ENCODE data around the gene MSI2.

Gene MSI2

DNA sequence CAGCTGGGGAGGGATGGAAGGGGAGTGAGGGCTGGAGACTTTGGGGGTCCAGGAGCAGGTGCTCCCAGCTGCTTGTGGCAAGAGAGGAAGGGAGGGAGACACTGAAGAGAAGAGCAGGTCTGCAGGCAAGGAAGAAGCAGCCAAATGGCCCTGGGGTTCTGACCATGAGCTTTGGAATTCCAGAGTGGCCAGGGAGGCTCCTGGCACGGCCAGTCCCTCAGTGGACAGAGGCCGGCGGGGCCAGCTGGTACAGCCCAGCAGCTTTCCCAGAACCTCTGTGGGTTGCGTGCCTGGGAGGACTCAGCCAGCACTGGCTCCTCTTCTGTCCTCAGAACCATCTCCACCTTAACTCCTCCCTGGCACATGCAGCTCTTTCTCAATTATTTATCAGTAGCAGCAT is 233.0 kb downstream of the MSI2 start:
- no peaks in the 10 kb centered on the region for H4K20me1 ChIP-seq (ENCODE audit: low read depth, low read length)
- no peak overlapping the region for H3K27ac ChIP-seq (ENCODE audit: low read depth, low read length)
- no peaks in the 10 kb centered on the region for H3K9me2 ChIP-seq (replicated peaks; ENCODE audit: insufficient read depth, low read length)
- no peak overlapping the region for H3K9ac ChIP-seq (ENCODE audit: low read length)
- 0 out of 2 replicates have a peak, but pooled peaks cover 4% of the 10 kb centered on the region for H3K79me2 ChIP-seq (ENCODE audit: insufficient read depth, low read length)
- H3K27me3 ChIP-seq (ENCODE audit: low read length) = no peaks in the 10 kb centered on the region
- no peaks in the 10 kb centered on the region for H3K36me3 ChIP-seq (ENCODE audit: low read length)
- no peak overlapping the region for H2AFZ ChIP-seq (ENCODE audit: low read depth, low read length, severe bottlenecking)
- TF ChIP-seq, protein P1, sequence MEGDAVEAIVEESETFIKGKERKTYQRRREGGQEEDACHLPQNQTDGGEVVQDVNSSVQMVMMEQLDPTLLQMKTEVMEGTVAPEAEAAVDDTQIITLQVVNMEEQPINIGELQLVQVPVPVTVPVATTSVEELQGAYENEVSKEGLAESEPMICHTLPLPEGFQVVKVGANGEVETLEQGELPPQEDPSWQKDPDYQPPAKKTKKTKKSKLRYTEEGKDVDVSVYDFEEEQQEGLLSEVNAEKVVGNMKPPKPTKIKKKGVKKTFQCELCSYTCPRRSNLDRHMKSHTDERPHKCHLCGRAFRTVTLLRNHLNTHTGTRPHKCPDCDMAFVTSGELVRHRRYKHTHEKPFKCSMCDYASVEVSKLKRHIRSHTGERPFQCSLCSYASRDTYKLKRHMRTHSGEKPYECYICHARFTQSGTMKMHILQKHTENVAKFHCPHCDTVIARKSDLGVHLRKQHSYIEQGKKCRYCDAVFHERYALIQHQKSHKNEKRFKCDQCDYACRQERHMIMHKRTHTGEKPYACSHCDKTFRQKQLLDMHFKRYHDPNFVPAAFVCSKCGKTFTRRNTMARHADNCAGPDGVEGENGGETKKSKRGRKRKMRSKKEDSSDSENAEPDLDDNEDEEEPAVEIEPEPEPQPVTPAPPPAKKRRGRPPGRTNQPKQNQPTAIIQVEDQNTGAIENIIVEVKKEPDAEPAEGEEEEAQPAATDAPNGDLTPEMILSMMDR (IDR thresholded peaks at IDR 0.05; ENCODE audit: insufficient read depth, low read length, poor library complexity, severe bottlenecking) = no peak
- no peak for TF ChIP-seq EZH2phosphoT487 (conservative IDR thresholded peaks at IDR 0.05; ENCODE audit: low read length)
- no peaks in the 10 kb centered on the region for H3K9me3 ChIP-seq (ENCODE audit: insufficient read depth, low read length)
- H3K4me3 ChIP-seq (ENCODE audit: insufficient read depth, low read length, poor library complexity, severe bottlenecking) = no peak overlapping the region
- H3K4me2 ChIP-seq (ENCODE audit: low read depth, low read length, poor library complexity, severe bottlenecking) = no peak overlapping the region
- no peaks in the 10 kb centered on the region for H3F3A ChIP-seq (ENCODE audit: insufficient read depth)

DNA sequence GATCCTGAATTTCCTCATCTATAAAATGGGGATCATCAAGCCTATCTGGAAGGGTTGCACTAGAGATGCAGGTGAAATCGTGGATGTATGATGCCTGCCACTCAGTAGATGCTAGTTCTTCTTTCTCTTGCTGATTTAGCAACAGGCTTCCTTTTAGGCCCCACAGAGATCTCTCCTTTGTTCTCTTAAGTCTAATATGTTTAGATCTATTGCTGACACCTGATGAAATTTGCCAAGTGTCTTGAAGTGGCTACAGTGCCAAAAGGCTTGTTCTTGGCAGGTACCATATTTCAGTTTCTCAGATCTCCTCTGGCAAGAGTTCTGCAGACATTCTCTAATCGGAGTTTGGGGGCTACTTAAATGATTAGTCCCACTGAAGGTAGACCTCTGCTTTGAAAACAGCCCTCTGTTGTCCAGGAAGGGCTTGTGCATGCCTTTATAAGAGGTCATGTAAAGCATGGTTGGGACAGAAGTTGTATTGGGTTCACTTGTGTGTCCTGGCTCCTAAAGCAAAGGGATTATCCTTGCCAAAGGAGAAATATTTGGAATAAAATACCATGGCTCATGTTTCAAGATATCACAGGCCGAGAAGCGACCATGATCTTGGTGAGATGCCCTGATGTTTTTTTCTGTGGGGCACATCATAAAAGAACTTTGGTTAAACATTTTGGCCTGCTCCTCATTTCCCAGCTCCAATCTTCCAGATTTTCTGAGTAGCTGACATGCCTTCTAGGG is 234.0 kb downstream of the MSI2 start:
- Histone ChIP-seq H3K9me2 (replicated peaks; ENCODE audit: insufficient read depth, low read length) (no peaks in the 10 kb centered on the region), H3K27me3 (ENCODE audit: low read length) (no peaks in the 10 kb centered on the region), H3K36me3 (ENCODE audit: low read length) (no peaks in the 10 kb centered on the region), H3K9me3 (ENCODE audit: insufficient read depth, low read length) (no peaks in the 10 kb centered on the region), H3K9ac (ENCODE audit: low read length) (no peak overlapping the region), H3K79me2 (ENCODE audit: insufficient read depth, low read length) (0 out of 2 replicates have a peak, but pooled peaks cover 4% of the 10 kb centered on the region), H2AFZ (ENCODE audit: low read depth, low read length, severe bottlenecking) (no peak overlapping the region), H3F3A (ENCODE audit: insufficient read depth) (no peaks in the 10 kb centered on the region), H3K27ac (ENCODE audit: low read depth, low read length) (no peak overlapping the region), H3K4me3 (ENCODE audit: insufficient read depth, low read length, poor library complexity, severe bottlenecking) (no peak overlapping the region), H3K4me2 (ENCODE audit: low read depth, low read length, poor library complexity, severe bottlenecking) (no peak overlapping the region), H4K20me1 (ENCODE audit: low read depth, low read length) (no peaks in the 10 kb centered on the region)
- TF ChIP-seq EZH2phosphoT487 (conservative IDR thresholded peaks at IDR 0.05; ENCODE audit: low read length) = no peak

DNA sequence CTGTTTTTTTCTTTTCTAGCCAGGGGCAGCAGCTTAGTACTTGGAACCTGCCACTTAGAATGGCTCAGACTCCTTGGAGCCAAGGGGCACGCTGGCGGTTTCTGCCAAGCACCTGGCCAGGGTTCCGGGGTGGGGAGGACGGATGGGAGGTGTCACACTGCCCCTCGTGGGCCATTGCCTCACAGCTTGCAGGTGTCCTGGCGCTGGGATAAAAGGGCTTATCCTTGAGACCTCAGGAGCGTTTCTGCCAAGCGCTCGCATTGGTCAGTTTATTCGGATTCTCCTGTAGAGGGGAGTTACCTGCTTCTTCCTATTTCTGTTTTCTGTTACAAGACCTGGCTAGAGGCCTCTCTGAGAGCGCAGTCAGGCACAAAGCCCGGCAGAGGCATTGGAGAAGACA is 234.6 kb downstream of the MSI2 start:
- Histone ChIP-seq H2AFZ (ENCODE audit: low read depth, low read length, severe bottlenecking) (no peak overlapping the region), H3K4me2 (ENCODE audit: low read depth, low read length, poor library complexity, severe bottlenecking) (no peak overlapping the region), H3F3A (ENCODE audit: insufficient read depth) (no peaks in the 10 kb centered on the region), H3K4me3 (ENCODE audit: insufficient read depth, low read length, poor library complexity, severe bottlenecking) (no peak overlapping the region), H4K20me1 (ENCODE audit: low read depth, low read length) (no peaks in the 10 kb centered on the region), H3K27ac (ENCODE audit: low read depth, low read length) (no peak overlapping the region), H3K36me3 (ENCODE audit: low read length) (no peaks in the 10 kb centered on the region), H3K79me2 (ENCODE audit: insufficient read depth, low read length) (0 out of 2 replicates have a peak, but pooled peaks cover 3% of the 10 kb centered on the region), H3K9me3 (ENCODE audit: insufficient read depth, low read length) (no peaks in the 10 kb centered on the region), H3K9ac (ENCODE audit: low read length) (no peak overlapping the region), H3K27me3 (ENCODE audit: low read length) (no peaks in the 10 kb centered on the region), H3K9me2 (replicated peaks; ENCODE audit: insufficient read depth, low read length) (no peaks in the 10 kb centered on the region)
- TF ChIP-seq EZH2phosphoT487 (conservative IDR thresholded peaks at IDR 0.05; ENCODE audit: low read length) = no peak
- TF ChIP-seq, protein P1 (IDR thresholded peaks at IDR 0.05; ENCODE audit: insufficient read depth, low read length, poor library complexity, severe bottlenecking) = no peak

DNA sequence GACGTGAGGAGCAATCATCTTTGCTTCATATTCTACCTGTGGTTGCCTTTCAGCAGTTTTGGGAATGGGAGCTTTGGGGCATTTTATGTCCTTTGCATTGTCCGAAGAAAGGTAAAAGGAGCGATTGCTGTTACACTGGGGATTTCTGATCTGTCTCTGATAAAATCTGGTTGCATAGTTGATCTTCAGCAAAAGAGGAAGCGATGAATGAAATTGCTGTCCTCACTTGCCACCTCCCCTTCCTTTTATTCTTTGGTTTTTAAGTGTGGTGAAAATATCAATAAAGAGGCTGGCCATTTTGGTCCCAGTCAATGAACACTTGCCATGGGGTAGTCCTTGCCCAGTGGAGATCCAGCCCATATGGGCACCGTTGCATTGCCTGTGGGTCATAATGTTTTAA is 236.8 kb downstream of the MSI2 start:
- no peaks in the 10 kb centered on the region for H3K36me3 ChIP-seq (ENCODE audit: low read length)
- H3K9me2 ChIP-seq (replicated peaks; ENCODE audit: insufficient read depth, low read length) = no peaks in the 10 kb centered on the region
- H2AFZ ChIP-seq (ENCODE audit: low read depth, low read length, severe bottlenecking) = no peak overlapping the region
- no peak overlapping the region for H3K4me3 ChIP-seq (ENCODE audit: insufficient read depth, low read length, poor library complexity, severe bottlenecking)
- H3K9me3 ChIP-seq (ENCODE audit: insufficient read depth, low read length) = no peaks in the 10 kb centered on the region
- TF ChIP-seq EZH2phosphoT487 (conservative IDR thresholded peaks at IDR 0.05; ENCODE audit: low read length) = no peak
- TF ChIP-seq, protein P1 (IDR thresholded peaks at IDR 0.05; ENCODE audit: insufficient read depth, low read length, poor library complexity, severe bottlenecking) = no peak
- no peak overlapping the region for H3K4me2 ChIP-seq (ENCODE audit: low read depth, low read length, poor library complexity, severe bottlenecking)
- H3K79me2 ChIP-seq (ENCODE audit: insufficient read depth, low read length) = peaks cover 4% of the 10 kb centered on the region; the same call in 1 of the 2 replicates
- H3K27me3 ChIP-seq (ENCODE audit: low read length) = no peaks in the 10 kb centered on the region
- no peak overlapping the region for H3K27ac ChIP-seq (ENCODE audit: low read depth, low read length)
- H3F3A ChIP-seq (ENCODE audit: insufficient read depth) = no peaks in the 10 kb centered on the region
- no peak overlapping the region for H3K9ac ChIP-seq (ENCODE audit: low read length)
- H4K20me1 ChIP-seq (ENCODE audit: low read depth, low read length) = no peaks in the 10 kb centered on the region

Data from SU-DHL-6 (cell line).